Stomach (tissue), 9 donors: ENCODE results near the gene AKAP13. TPM values are rescaled to one million over a fixed set of nuclear protein-coding genes. Genes with fewer than 3 reads are reported as not detected.
A peak's percentile ranks its signal among the peaks of the same experiment; 100 is the strongest.

Experiments used
- DNase-seq, 2 donors: peaks; one replicate each; pipeline versions ENCODE4 v3.0.0 to v3.0.0-alpha.2; 2013 to 2019
- H3K27ac ChIP-seq, 5 donors: fragments of 200-600 bp in 4 of 5; sonication (generic) in 4 of 5; one replicate each; pipeline ENCODE4 v1.5.1; 2013 to 2019; ENCODE audit warnings: mild to moderate bottlenecking in 1 of 5, moderate library complexity in 1 of 5
- H3K27me3 ChIP-seq, 3 donors: fragments of 200-600 bp; sonication (generic); one replicate each; pipeline ENCODE4 v1.5.1; 2017 to 2019; ENCODE audit warnings: mixed run types in 1 of 3
- H3K36me3 ChIP-seq, 4 donors: fragments of 200-600 bp; sonication (generic); 1 replicate in 3 of 4; 2 replicates in 1 of 4; pipeline ENCODE4 v1.5.1; 2016 to 2019
- H3K4me1 ChIP-seq, 4 donors: fragments of 200-600 bp; sonication (generic); one replicate each; pipeline ENCODE4 v1.5.1; 2016 to 2019
- H3K4me3 ChIP-seq, 4 donors: fragments of 200-600 bp; sonication (generic) in 3 of 4; one replicate each; pipeline ENCODE4 v1.5.1; 2016 to 2019; ENCODE audit warnings: mild to moderate bottlenecking in 1 of 4
- H3K9me3 ChIP-seq, 4 donors: fragments of 200-600 bp; sonication (generic); one replicate each; pipeline ENCODE4 v1.5.1; 2016 to 2019
- CTCF ChIP-seq, 7 experiments: fragments of 450-650 bp in 4 of 7; fragments of 200-600 bp in 3 of 7; sonication (generic) in 3 of 7; IDR thresholded peaks; one replicate each; pipeline ENCODE4 v1.5.1; 2016 to 2019; ENCODE audit warnings: antibody characterized with exemption in 7 of 7, control low read depth in 2 of 7, mild to moderate bottlenecking in 1 of 7
- EP300 ChIP-seq: sonication (generic); formaldehyde crosslinking; IDR thresholded peaks from one replicate; pipeline ENCODE4 v1.6.1; 2017; ENCODE audit warnings: antibody characterized with exemption
- POLR2A ChIP-seq, 4 donors: fragments of 450-650 bp; IDR thresholded peaks; one replicate each; pipeline ENCODE4 v1.6.1; 2016; ENCODE audit warnings: antibody characterized with exemption in 4 of 4, control low read depth in 2 of 4, mild to moderate bottlenecking in 1 of 4, moderate library complexity in 1 of 4
- POLR2AphosphoS5 ChIP-seq, 3 donors: sonication (generic); formaldehyde crosslinking; IDR thresholded peaks; one replicate each; pipeline ENCODE4 v1.6.1; 2016; ENCODE audit warnings: antibody characterized with exemption in 3 of 3
- WGBS, 5 donors: extraction: QIAGEN DNeasy Blood & Tissue Kit in 3 of 5; methylation state at CpG; one replicate each; pipeline versions ENCODE4 v1.1.5 to v1.1.7; 2013 to 2018; 5-methylcytosine and 5-hydroxymethylcytosine counted together
- intact Hi-C: fragments of 100-400 bp; cut with DNase I; formaldehyde crosslinking; loops from one replicate; pipeline ENCODE4 v1.15.1; 2023; ENCODE audit warnings: low total_unique reads
- polyA plus RNA-seq, 3 donors: library from polyadenylated mRNA; stranded (reverse); fragments of 200-250 nt; gene quantifications; one replicate each; pipeline ENCODE4 v1.2.3, GENCODE V29; 2013
- total RNA-seq, 5 donors: library from RNA; depleted of rRNA; stranded (reverse); fragments of >200 nt; gene quantifications; one replicate each; pipeline versions ENCODE4 v1.1.0 to v1.2.3, GENCODE V29; 2014 to 2016
- donor health status: healthy with polysubstance abuse.
- donor health status: Bipolar disorder and iron deficiency.
- donor health status: healthy.

The AKAP13 gene
- total and polyA plus RNA-seq, 8 donors: 33.1 to 395 (median 138) TPM

- no peak for DNase-seq
- intact Hi-C loops: no loop called here
- Histone ChIP-seq H3K4me1 (peaks cover 5 to 38% (median 20%) of the 10 kb centered on the region in 4 donors), H3K27me3 (no peaks in the 10 kb centered on the region), H3K36me3 (no peaks in the 10 kb centered on the region), H3K9me3 (peaks cover 0 to under 1% (median 0%) of the 10 kb centered on the region in 4 donors), H3K27ac (peak overlapping the region in 1 of 5 donors; percentile 5), H3K4me3 (no peak overlapping the region)
- WGBS, 5 donors: 88 to 95% (median 93%) methylated on average over 3 of the region's 3 CpGs
- no peak for TF ChIP-seq CTCF (IDR thresholded peaks at IDR 0.05)
Measured at GRCh38 chr15:85456798-85457197, 76.4 kb downstream of the AKAP13 start.

GRCh38 chr15:85457392-85457968 lies 77.1 kb downstream of the AKAP13 start:
- no peak for DNase-seq
- TF ChIP-seq EP300 (no peak), CTCF (IDR thresholded peaks at IDR 0.05) (no peak), POLR2AphosphoS5 (IDR thresholded peaks at IDR 0.05) (no peak), POLR2A (IDR thresholded peaks at IDR 0.05) (no peak)
- Histone ChIP-seq H3K36me3 (no peaks in the 10 kb centered on the region), H3K27ac (peak overlapping the region in 1 of 5 donors; percentile 5), H3K9me3 (no peaks in the 10 kb centered on the region), H3K4me1 (peaks cover 5 to 38% (median 20%) of the 10 kb centered on the region in 4 donors), H3K27me3 (no peaks in the 10 kb centered on the region), H3K4me3 (no peak overlapping the region)
- intact Hi-C loops: no loop called here
- WGBS, 5 donors: 68 to 79% (median 73%) methylated on average over 8 of the region's 8 CpGs

- TF ChIP-seq EP300: no peak
- no peak for TF ChIP-seq POLR2A (IDR thresholded peaks at IDR 0.05)
- TF ChIP-seq CTCF (IDR thresholded peaks at IDR 0.05): no peak
- TF ChIP-seq POLR2AphosphoS5 (IDR thresholded peaks at IDR 0.05): no peak
- Histone ChIP-seq H3K4me1 (peaks cover 4 to 37% (median 19%) of the 10 kb centered on the region in 4 donors), H3K36me3 (no peaks in the 10 kb centered on the region), H3K9me3 (no peaks in the 10 kb centered on the region), H3K27me3 (no peaks in the 10 kb centered on the region), H3K4me3 (no peak overlapping the region), H3K27ac (no peak overlapping the region)
- no peak for DNase-seq
- WGBS, 5 donors: 92 to 99% (median 95%) methylated on average over 2 of the region's 2 CpGs
- intact Hi-C loops: no loop called here
Measured at GRCh38 chr15:85458764-85459163, 78.4 kb downstream of the AKAP13 start.

GRCh38 chr15:85462029-85462428 lies 81.6 kb downstream of the AKAP13 start:
- no peak for TF ChIP-seq EP300
- no peak for TF ChIP-seq POLR2AphosphoS5 (IDR thresholded peaks at IDR 0.05)
- no peak for TF ChIP-seq POLR2A (IDR thresholded peaks at IDR 0.05)
- TF ChIP-seq CTCF (IDR thresholded peaks at IDR 0.05): no peak
- Histone ChIP-seq H3K27ac (no peak overlapping the region), H3K27me3 (no peaks in the 10 kb centered on the region), H3K4me1 (peaks cover 0 to 20% (median 10%) of the 10 kb centered on the region in 4 donors), H3K36me3 (no peaks in the 10 kb centered on the region), H3K9me3 (no peaks in the 10 kb centered on the region), H3K4me3 (no peak overlapping the region)
- intact Hi-C loops: no loop called here
- no peak for DNase-seq
